Neural crest cell (in vitro differentiated cells): ENCODE results near the gene CAST. TPM values are rescaled to one million over a fixed set of nuclear protein-coding genes. Genes with fewer than 3 reads are reported as not detected.

ENCODE experiments used
- DNase-seq: peaks from one replicate; pipeline ENCODE4 v3.0.0; 2021; ENCODE audit warnings: low read depth, mixed read lengths, low spot score
- H3K27ac Mint-ChIP-seq: one replicate; pipeline ENCODE4 v1.8.0; 2021; ENCODE audit warnings: mild to moderate bottlenecking, mixed read lengths; ENCODE audit not compliant: unreplicated experiment
- H3K27me3 Mint-ChIP-seq: 2 replicates; pipeline ENCODE4 v1.8.0; 2021; ENCODE audit warnings: low read depth, mild to moderate bottlenecking, mixed read lengths
- H3K36me3 Mint-ChIP-seq: 2 replicates; pipeline ENCODE4 v1.8.0; 2021; ENCODE audit warnings: low read depth, mild to moderate bottlenecking, mixed read lengths
- H3K4me1 Mint-ChIP-seq: 2 replicates; pipeline ENCODE4 v1.8.0; 2021; ENCODE audit warnings: mixed read lengths
- H3K4me3 Mint-ChIP-seq: one replicate; pipeline ENCODE4 v1.8.0; 2021; ENCODE audit warnings: mild to moderate bottlenecking, mixed read lengths
- H3K9me3 Mint-ChIP-seq: 2 replicates; pipeline ENCODE4 v1.8.0; 2021; ENCODE audit warnings: mixed read lengths
- total RNA-seq: library from RNA; stranded (reverse); gene quantifications from 2 replicates; pipeline ENCODE4 v1.2.1, GENCODE V29; 2021
- TF ChIP-seq, protein P1 (sequence below): fragments of 200-600 bp; sonication (generic); conservative IDR thresholded peaks from 2 replicates; pipeline ENCODE4 v1.5.0; 2021; ENCODE audit warnings: antibody characterized with exemption, mild to moderate bottlenecking

Gene CAST
- total RNA-seq, 1 donor from 2014 or later, result 50.7 TPM

DNA sequence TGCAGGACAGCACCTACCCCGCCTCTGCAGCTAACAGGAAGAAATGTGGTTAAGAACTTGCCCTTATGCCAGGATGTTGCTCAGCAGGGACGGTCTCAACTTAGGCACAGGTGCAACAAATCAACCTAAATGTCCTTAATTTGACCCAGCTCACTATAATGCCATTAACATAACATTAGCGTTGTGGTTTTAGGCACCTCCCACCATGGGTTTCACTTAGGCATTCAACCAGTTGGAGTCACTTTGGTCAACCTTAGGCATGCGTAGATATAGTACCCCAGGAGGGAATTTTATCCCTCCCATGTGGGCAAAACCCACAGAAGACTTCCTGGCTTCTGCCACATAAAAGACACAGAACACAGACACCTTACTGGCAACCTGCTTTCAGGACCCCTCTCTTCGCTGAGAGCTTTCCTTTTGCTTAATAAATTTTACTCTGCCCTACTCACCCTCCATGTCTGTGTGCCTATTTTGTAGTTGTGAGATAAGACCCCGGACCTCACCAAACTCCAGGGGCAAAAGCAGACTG lies 154.3 kb downstream of the CAST start:
- Mint-ChIP-seq H3K27me3 (no peaks in the 10 kb centered on the region), H3K9me3 (no peaks in the 10 kb centered on the region), H3K27ac (no peak overlapping the region), H3K4me1 (no peaks in the 10 kb centered on the region), H3K4me3 (no peak overlapping the region), H3K36me3 (no peaks in the 10 kb centered on the region)
- TF ChIP-seq, protein P1, sequence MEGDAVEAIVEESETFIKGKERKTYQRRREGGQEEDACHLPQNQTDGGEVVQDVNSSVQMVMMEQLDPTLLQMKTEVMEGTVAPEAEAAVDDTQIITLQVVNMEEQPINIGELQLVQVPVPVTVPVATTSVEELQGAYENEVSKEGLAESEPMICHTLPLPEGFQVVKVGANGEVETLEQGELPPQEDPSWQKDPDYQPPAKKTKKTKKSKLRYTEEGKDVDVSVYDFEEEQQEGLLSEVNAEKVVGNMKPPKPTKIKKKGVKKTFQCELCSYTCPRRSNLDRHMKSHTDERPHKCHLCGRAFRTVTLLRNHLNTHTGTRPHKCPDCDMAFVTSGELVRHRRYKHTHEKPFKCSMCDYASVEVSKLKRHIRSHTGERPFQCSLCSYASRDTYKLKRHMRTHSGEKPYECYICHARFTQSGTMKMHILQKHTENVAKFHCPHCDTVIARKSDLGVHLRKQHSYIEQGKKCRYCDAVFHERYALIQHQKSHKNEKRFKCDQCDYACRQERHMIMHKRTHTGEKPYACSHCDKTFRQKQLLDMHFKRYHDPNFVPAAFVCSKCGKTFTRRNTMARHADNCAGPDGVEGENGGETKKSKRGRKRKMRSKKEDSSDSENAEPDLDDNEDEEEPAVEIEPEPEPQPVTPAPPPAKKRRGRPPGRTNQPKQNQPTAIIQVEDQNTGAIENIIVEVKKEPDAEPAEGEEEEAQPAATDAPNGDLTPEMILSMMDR, result no peak
- no peak for DNase-seq

DNA sequence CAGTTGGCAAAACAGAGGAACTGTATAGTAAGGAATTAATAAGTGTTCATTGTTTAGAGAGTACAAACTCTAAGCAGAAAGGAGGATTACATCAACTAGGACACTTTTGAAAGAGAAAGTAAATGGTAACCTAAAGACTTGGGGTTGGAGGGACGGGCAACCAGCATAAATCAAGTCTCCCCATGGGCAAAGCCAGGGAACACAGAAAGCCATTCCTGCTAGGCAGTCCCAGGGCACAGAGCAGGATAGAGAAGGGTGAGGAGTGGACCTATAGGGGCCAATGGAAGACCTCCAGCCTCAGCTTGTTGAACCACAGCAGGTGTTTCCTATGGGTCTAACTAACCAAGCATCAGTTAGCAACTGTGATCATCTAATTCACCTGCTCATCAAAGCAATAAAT lies 154.8 kb downstream of the CAST start:
- no peaks in the 10 kb centered on the region for H3K36me3 Mint-ChIP-seq
- TF ChIP-seq, protein P1, result no peak
- H3K9me3 Mint-ChIP-seq, result no peaks in the 10 kb centered on the region
- H3K4me1 Mint-ChIP-seq, result no peaks in the 10 kb centered on the region
- H3K27ac Mint-ChIP-seq, result no peak overlapping the region
- no peaks in the 10 kb centered on the region for H3K27me3 Mint-ChIP-seq
- no peak for DNase-seq
- no peak overlapping the region for H3K4me3 Mint-ChIP-seq

DNA sequence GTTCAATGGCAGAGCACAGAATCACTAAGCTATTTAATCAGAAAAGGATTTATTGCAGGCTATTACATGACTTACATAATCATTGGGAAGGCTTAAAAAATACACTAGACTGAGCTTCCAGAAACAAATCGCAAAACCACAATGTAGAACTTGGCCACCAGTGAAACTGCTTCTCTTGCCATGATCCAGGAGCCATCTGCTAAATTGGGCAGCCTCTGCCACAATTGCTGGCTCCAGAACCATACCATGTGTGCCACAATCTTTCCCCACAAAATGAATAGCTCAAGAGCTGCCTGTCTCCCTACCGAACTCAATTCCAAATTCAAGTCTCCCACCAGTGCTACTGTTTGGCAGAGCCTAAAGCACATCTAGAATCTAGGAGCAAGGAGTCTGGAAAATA lies 155.3 kb downstream of the CAST start:
- TF ChIP-seq, protein P1, result no peak
- Mint-ChIP-seq H3K27me3 (no peaks in the 10 kb centered on the region), H3K4me3 (no peak overlapping the region), H3K36me3 (no peaks in the 10 kb centered on the region), H3K27ac (no peak overlapping the region), H3K4me1 (no peaks in the 10 kb centered on the region), H3K9me3 (no peaks in the 10 kb centered on the region)
- DNase-seq, result no peak

DNA sequence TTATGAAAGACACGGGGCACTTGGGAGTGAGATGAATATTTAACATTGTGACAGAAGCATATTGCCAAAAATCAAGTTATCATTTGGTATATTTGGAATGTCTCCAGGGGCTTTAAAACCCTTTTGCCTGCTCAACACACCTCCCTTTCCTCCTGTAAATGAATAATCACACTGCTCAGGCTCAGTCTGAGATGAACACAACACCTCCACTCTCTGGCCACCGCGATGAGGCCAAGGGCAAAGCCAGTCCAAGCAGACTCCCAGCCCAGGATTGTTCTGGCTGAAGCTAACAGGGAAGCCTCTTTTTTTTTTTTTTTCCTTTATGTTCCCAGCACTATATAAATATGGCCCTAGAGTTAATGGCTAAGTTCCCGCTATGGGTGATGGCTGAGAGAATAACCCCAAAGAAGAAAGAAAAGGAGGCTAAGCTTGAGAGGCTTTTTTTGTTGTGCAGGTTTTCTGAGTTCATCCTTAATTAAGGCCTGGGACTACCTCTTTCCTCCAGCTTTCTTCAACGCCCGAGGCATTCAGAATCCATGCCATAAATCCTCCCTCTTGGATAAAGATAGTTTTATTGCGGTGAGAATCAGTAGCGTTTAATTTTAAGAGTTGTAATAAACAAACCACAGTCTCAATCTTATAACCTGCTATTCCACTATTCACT lies 156.1 kb downstream of the CAST start:
- Mint-ChIP-seq H3K36me3 (no peaks in the 10 kb centered on the region), H3K4me1 (no peaks in the 10 kb centered on the region), H3K27me3 (no peaks in the 10 kb centered on the region), H3K27ac (no peak overlapping the region), H3K9me3 (no peaks in the 10 kb centered on the region), H3K4me3 (no peak overlapping the region)
- no peak for DNase-seq
- TF ChIP-seq, protein P1, result no peak

DNA sequence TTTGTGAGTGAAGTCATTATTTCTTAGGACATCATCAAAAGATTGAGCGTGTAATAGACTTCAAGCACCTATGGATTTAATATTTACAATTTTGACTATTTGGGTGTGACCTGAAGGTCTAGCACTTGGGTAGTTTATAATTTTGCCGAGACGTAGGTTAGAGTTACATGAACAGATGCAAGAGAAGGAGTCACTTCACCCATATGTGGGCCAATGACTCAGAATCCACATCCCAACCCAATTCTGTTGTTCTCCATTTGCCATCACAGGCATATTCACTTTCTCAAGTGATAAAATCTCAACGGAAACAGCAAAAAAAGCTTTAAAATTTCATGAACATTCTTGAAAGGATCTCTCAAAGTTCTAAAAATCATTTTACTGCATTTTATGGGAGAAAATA lies 157.6 kb downstream of the CAST start:
- no peaks in the 10 kb centered on the region for H3K27me3 Mint-ChIP-seq
- H3K27ac Mint-ChIP-seq, result no peak overlapping the region
- DNase-seq, result no peak
- no peaks in the 10 kb centered on the region for H3K9me3 Mint-ChIP-seq
- H3K4me1 Mint-ChIP-seq, result no peaks in the 10 kb centered on the region
- TF ChIP-seq, protein P1, result no peak
- no peak overlapping the region for H3K4me3 Mint-ChIP-seq
- no peaks in the 10 kb centered on the region for H3K36me3 Mint-ChIP-seq
